GM12872 (cell line): ENCODE results near the gene LRRC32.

Experiments used
- CTCF ChIP-seq: IDR thresholded peaks from 3 replicates; pipeline ENCODE4 v1.5.1; 2011; ENCODE audit warnings: low read depth, mild to moderate bottlenecking, low read length, moderate library complexity; ENCODE audit not compliant: insufficient read depth

The LRRC32 gene

GRCh38 chr11:76639621-76640020 lies 30.9 kb downstream of the LRRC32 start:
- TF ChIP-seq CTCF: no peak

- TF ChIP-seq CTCF: no peak
Observed at GRCh38 chr11:76638270-76639197, 32.0 kb downstream of the LRRC32 start.

DNA sequence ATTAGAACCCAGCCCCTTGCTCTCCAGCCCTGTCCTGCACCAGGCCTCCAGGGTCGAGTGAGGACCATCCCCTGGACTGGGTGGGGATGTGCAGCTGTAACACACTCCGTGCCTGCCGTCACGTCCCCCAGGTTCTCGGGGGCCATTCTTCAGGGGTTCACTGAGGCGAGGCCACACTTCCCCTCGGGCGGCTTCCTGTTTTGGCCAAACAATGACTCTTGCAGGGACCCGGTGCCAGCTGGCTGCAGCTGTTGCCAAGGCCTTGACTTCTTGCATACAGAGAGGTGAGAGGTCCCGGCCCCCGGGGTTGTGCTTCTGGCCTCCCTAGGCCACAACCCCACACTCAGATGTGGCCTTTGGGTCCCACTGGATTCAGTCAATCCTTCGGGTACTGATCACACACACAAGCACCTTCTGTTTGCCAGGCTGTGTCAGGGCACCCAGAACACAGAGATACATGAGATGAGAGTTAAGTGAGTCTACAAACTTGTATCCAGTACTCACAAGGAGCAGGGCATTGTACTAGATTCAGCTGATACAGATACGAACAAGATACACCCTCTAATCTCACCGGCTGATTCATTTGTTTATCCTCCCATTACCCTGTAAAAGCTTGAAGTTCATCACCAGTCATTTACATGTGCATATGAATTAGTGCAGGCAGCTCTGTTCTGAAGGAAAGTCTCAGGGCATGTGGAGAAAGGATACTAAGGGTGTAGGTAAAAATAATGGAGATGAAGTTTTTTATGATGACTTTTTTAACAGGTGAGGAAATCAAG lies 32.9 kb downstream of the LRRC32 start:
- TF ChIP-seq CTCF: no peak

DNA sequence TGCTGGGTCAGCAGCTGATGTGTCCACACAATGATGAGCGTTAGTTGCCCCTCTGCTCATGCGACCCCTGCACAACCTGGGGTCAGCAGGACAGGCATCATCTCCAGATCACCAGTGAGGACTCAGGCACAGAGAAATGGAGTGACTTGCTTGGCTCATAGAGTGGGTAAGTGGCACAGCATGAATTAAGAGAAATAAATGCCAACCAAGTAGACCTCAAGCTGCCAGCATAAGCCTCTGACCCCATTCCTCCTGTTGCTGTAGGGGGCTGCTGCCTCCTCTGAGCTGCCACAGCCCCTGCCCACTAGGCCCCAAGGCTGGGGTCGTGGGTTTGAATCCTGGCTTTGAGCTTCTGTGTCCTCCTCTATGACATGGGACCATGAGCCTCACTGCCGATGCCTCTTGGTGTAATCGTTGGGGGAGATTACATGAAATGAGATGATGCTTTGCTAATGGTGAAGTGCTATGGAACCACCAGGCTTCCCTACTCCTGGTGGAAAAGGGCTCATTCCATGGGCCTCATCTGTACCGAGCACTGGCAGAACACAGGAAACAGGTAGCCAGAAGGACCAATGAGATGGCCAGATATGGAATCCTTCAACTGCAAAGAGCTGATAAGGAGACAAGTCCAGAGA lies 33.6 kb downstream of the LRRC32 start:
- no peak for TF ChIP-seq CTCF

GRCh38 chr11:76635991-76636738 lies 34.4 kb downstream of the LRRC32 start:
- TF ChIP-seq CTCF: no peak

DNA sequence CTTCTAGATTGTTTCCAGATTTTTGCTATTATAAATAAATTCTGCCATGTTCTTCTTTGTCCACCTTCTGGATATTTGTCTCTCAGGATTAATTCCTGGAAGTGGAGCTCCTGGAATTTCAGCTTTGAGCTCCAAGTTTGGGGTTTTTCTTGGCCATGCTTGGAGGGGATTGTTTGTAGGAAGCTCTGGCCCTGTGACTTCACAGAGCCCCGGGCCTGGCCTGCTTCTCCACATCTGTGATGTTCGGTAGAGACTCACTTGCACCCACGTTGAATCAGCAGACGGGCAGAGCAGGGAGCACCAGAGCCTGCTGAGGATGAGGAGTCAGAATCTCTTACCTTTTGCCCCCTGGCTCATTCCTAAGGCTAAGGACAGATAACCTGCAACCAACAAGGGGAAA lies 35.7 kb downstream of the LRRC32 start:
- TF ChIP-seq CTCF: no peak

GRCh38 chr11:76632492-76632891 lies 38.1 kb downstream of the LRRC32 start:
- TF ChIP-seq CTCF: no peak
